GM21423 (cell line): ENCODE measurements around the gene GPR63.
A peak's percentile ranks its signal among the peaks of the same experiment; 100 is the strongest.

Experiments used
- ATAC-seq: cut with Tn5 transposase; IDR thresholded peaks from one replicate; pipeline ENCODE4 v1.9.1; 2021; ENCODE audit warnings: mild to moderate bottlenecking, moderate library complexity; ENCODE audit not compliant: unreplicated experiment

Gene GPR63

GRCh38 chr6:96837081-96837971, at the start of gene GPR63:
Gene GPR63 (minus strand): TSS chr6:96837477. CDS start chr6:96799731, 37,746 bp downstream.
- ATAC-seq = peak; percentile 90

DNA sequence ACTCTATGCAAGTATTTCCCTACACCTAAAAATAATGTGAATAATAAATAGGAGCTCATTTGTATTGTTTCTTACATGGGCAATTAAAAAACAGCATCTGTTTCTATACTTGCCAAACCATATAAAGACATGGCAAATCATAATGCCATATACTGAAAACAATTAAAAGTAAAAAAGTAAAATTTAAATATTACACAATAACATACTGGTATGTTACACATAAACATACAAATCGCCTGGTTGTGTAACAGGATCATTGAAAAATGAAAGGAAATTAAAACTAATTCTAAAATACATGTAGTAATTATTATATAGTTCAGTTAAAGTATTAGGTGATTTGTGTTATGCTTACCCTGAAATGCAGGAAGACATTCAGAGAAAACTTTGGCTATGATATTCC, 49.2 kb upstream of the GPR63 start:
- no peak for ATAC-seq

DNA sequence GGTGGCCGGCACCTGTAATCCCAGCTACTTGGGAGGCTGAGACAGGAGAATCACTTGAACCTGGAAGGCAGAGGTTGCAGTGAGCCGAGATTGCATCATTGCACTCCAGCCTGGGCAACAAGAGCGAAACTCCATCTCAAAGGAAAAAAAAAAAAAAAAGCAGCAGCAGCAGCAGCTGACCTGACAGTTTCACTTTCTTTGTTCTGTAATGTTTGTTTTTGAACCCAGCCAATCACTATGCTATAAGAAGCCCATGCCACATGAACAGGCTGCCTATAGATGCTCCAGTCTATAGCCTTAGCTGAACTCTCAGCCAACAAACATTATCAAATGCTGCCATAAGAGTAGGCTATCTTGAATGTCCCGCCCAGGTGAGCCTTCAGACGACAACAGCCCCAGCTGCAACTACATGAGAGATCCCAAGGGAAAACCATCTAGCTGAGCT, 47.9 kb upstream of the GPR63 start:
- peak; percentile 98 for ATAC-seq

DNA sequence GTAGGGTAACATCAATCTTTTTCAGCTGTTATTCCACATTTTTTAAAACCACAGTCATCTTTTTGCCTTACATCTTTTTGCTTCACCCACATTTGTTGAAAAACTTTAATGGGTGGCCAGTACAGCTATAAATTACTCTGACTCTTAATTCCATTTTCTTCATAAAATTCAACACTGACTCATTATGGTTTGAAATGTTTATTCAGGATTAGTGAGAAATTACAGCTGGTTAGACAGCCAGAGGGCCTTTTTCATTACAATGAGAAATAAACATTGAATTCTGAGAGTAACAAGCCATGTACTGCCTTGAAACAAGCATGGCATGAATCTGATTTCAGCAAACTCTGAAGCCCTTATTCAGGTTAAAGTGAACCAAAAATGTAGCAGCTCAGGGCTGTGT, 40.9 kb upstream of the GPR63 start:
- no peak for ATAC-seq

DNA sequence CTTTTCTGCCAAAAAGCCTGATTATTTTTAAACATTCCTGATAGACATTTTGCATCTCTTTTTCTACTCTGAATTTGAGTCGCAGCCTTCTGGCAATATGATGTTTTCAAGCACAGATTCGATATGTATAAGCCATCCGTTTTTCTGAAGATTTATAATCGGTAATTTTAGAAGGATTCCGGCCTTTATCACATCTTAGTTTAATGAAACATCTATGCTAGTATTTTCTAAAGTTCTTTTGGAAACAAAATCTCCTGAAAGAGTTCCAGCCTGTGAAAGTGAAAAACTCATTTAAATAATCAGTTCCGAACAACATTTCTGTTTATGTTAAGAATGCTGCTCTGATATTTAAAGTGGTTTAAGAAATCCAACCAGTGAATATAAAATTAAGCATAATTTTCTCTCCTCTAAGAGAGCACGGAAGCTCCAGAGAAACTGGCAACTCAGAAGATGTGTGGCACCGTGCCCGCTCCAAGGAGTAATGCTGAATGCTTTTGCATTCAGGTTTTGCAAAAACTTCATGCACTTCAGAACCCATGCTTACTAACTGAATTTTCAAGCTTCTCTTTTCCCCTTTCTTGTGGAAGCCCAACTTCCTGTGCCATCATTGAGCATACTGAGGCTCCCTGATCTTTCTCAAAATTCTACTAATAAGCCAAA, 39.7 kb upstream of the GPR63 start:
- no peak for ATAC-seq

GRCh38 chr6:96872976-96873375, 35.7 kb upstream of the GPR63 start:
- ATAC-seq = no peak

DNA sequence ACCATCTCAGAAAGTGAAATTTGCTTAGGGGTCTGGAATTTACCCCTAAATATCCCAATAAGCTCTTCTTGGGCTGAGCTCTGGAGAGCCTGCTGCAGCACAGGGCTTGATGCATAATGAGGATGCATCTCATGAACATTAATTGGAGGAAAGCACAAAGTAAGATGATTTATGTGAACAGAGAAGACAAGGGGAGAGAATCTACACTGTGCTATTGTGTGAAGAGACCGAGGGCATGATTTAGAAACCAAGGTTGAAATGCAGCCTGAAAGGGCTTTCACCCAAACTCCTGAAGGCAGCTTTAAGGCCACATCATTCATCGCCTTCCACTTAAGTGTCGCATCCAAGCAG, 27.8 kb upstream of the GPR63 start:
- ATAC-seq = no peak

DNA sequence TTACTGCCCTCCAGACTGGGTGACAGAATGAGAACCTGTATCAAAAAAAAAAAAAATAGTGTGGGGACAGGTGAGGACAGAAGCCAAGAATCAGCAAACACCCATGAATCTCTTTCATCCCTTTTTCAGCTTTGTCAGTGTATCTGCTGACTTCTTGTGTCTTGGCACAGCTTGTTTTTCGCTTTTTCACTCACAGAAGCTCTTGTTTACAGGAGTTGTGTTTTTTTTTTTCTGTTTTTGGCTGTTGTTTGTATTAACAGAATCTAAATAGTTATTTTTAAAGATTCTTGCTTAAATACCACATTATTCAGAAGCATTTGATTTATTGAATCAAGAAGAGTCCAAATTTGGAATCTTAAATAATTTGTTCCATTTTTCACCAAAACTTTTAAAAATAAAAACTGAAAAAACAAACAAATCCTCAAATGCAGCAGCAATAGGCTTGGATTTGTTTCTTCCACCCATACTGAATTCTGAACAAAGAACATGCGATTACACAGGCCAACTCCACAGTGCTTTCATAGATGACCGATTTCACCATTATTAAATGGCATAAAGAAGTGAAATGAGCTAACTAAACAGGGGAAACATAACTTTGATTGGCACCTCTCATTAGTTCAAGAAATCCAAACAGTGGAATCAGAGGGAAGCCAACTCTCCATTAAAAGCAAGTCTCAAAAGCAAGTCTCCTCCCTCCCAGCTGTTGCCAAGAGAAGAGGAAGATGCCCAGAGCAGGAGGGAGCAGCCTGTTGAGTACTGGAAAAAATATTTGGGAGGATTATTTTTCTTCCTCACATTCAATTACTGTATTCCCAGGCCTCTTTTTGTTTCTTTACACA, 27.2 kb upstream of the GPR63 start:
- ATAC-seq = no peak

- ATAC-seq = peak; percentile 53
Measured at GRCh38 chr6:96862560-96862959, 25.3 kb upstream of the GPR63 start.

DNA sequence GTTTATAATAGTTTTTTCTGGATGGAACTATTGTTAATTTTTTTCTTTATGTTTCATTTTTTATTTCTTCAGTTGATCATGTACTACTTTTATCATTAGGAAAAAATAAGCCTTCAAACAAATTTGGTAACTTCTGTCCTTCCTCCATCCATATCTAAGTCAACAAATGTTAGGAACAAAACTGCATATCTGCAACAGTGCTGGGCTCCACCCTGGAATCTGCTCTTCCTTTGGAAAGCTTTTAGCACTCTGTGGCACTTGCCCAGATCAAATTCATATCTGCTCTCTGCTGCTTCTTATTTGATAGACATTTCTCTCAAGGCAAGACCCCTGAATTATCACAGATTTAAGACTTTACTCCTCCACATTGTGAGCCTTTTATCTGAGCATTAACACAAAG, 24.3 kb upstream of the GPR63 start:
- ATAC-seq = no peak

DNA sequence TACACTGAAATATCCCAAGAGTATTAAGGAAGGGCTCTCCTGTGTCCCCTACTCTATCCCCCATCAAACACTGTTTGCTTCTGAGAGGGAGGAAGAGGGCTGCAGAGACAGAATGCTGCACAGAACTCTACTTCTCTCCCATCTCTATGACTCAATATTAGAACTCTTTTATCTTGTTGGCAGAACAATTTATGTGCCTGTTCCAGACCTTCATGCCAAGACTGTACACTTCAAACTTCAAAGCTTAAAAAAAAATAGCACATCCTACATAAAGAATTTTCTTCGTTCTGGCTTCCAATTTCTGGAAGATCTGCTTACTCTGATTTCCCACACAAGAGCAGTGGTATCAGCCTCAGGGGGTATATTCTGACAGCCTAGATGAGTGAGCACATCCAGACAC, 19.6 kb upstream of the GPR63 start:
- no peak for ATAC-seq

DNA sequence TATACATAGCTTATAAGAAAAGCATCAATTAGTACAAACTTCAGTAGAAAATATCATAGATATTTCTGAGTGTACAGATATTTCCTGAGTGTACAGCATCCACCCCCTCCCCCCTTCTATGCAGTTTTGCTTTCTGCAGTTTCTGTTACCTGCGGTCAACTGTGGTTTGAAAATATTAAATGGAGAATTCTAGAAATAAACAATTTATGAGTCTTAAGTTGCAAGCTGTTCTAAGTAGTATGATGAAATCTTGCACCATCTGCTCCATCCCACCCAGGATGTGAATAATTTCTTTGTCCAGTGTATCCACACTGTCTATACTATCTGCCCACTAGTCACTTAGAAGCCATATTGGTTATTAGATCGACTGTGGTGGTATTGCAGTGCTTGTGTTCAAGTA, 15.8 kb upstream of the GPR63 start:
- no peak for ATAC-seq

- no peak for ATAC-seq
Measured at GRCh38 chr6:96852605-96853004, 15.3 kb upstream of the GPR63 start.

GRCh38 chr6:96851858-96852257, 14.6 kb upstream of the GPR63 start:
- ATAC-seq = no peak

- no peak for ATAC-seq
Measured at GRCh38 chr6:96849615-96850014, 12.3 kb upstream of the GPR63 start.

- ATAC-seq = peak; percentile 87
Measured at GRCh38 chr6:96844530-96844929, 7.3 kb upstream of the GPR63 start.

DNA sequence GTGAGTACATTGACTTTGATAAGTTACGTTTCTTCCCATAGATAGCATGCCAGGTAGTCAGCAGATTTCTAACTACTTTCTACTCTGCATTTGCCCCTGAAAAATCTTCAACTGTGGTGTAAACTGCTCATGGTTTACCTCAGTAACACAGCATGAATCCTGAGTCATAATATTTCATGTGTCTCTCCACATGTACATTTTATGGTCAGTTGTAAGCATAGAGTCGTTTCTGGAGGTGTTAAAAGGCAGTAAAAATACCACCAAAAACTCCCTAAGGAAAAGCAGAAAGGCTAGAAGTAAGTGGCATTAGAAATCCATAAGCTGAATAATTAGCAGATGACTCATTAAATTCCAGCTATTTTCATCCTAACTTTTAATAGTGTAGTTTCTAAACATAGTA, 4.1 kb upstream of the GPR63 start:
- ATAC-seq = no peak

DNA sequence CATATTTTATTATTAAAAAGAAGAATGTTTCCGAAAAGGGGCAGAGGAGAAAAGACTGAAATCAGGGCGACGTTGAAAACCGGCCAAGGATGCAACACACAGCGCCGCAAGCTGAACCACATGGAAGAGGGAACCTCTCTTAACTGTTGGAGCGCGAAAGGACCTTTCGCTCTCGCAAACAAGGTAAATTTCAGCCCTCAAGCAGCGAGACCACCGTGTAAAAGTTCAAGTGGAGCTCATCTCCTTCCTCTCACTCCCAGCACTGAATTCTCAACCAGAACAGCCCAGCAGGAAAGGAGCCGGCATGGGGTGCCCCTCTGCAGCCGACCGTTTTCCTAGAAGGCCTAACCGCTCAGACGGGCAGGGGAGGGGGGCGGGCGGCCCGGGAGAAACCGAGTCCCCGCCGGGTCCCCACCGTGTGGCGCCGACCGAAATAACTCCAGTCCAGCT, 621 bp downstream of the GPR63 start:
- ATAC-seq = peak; percentile 8

- ATAC-seq = no peak
Measured at GRCh38 chr6:96834070-96834469, 3.2 kb downstream of the GPR63 start.

GRCh38 chr6:96832780-96833179, 4.5 kb downstream of the GPR63 start:
- ATAC-seq = no peak

GRCh38 chr6:96826865-96827264, 10.4 kb downstream of the GPR63 start:
- ATAC-seq = no peak
